SK-N-SH (cell line): ENCODE measurements around the gene OR2T35. TPM values are rescaled to one million over a fixed set of nuclear protein-coding genes. Genes with fewer than 3 reads are reported as not detected.

Experiments used
- CTCF ChIA-PET: fragments of 300-600, 350-600 bp; formaldehyde crosslinking; extraction: SDS; loops from one replicate; lab custom pipeline; 2021; lab: Yijun Ruan, JAX
- POLR2A ChIA-PET: fragments of 350-600 bp; sonication (Branson Sonifier 250); formaldehyde crosslinking; extraction: SDS; loops from one replicate; lab custom pipeline; 2020; ENCODE audit warnings: antibody characterized with exemption, inconsistent platforms; lab: Yijun Ruan, JAX
- DNase-seq: peaks from one replicate; pipeline ENCODE4 v3.0.0; 2012
- H2AFZ ChIP-seq: fragments of 200-600 bp; sonication (generic); 2 replicates; pipeline ENCODE4 v1.8.1; 2016; ENCODE audit warnings: antibody characterized with exemption, mild to moderate bottlenecking, low read depth
- H3F3A ChIP-seq: fragments of 200-600 bp; sonication (generic); replicated peaks from 2 replicates; pipeline ENCODE3; 2016; ENCODE audit warnings: antibody characterized with exemption, mild to moderate bottlenecking; ENCODE audit not compliant: insufficient read depth
- H3K27ac ChIP-seq, 2 experiments: fragments of 200-500 bp in 1 of 2; fragments of 200-600 bp in 1 of 2; sonication (Bioruptor generic) in 1 of 2; sonication (generic), shearing (Covaris generic) in 1 of 2; 2 replicates each; pipeline versions ENCODE4 v1.5.1 to v1.6.1; 2014 to 2016; ENCODE audit warnings: low read depth in 2 of 2, inconsistent platforms in 1 of 2, low read length in 1 of 2, mild to moderate bottlenecking in 1 of 2, mixed read lengths in 1 of 2
- H3K27me3 ChIP-seq: fragments of 200-600 bp; sonication (generic), shearing (Covaris generic); 2 replicates; pipeline ENCODE4 v1.6.1; 2016; ENCODE audit warnings: mixed run types; ENCODE audit not compliant: insufficient read depth
- H3K36me3 ChIP-seq, 2 experiments: fragments of 200-500 bp in 1 of 2; fragments of 200-600 bp in 1 of 2; sonication (Bioruptor generic) in 1 of 2; sonication (generic) in 1 of 2; replicated peaks in 1 of 2; 2 replicates each; pipeline versions ENCODE3 to v1.5.1; 2014 to 2016; ENCODE audit warnings: low read length in 1 of 2, mild to moderate bottlenecking in 1 of 2; ENCODE audit not compliant: insufficient read depth in 2 of 2, control insufficient read depth in 1 of 2
- H3K4me1 ChIP-seq, 2 experiments: fragments of 200-500 bp in 1 of 2; fragments of 200-600 bp in 1 of 2; sonication (Bioruptor generic) in 1 of 2; sonication (generic), shearing (Covaris generic) in 1 of 2; 2 replicates each; pipeline versions ENCODE4 v1.5.1 to v1.6.1; 2014 to 2016; ENCODE audit warnings: low read depth in 1 of 2, low read length in 1 of 2, mixed run types in 1 of 2; ENCODE audit not compliant: insufficient read depth in 2 of 2, control insufficient read depth in 1 of 2
- H3K4me2 ChIP-seq: fragments of 200-600 bp; sonication (generic), shearing (Covaris generic); 2 replicates; pipeline ENCODE4 v1.6.1; 2017; ENCODE audit warnings: mixed run types
- H3K4me3 ChIP-seq, 2 experiments: fragments of 200-500 bp in 1 of 2; fragments of 200-600 bp in 1 of 2; sonication (Bioruptor generic) in 1 of 2; sonication (generic), shearing (Covaris generic) in 1 of 2; 2 replicates each; pipeline versions ENCODE4 v1.5.1 to v1.8.1; 2014 to 2016; ENCODE audit warnings: low read depth in 2 of 2, inconsistent platforms in 1 of 2, low read length in 1 of 2, mild to moderate bottlenecking in 1 of 2, mixed read lengths in 1 of 2, moderate library complexity in 1 of 2
- H3K79me2 ChIP-seq: fragments of 200-600 bp; sonication (generic); 2 replicates; pipeline ENCODE4 v1.8.1; 2017; ENCODE audit warnings: mild to moderate bottlenecking; ENCODE audit not compliant: insufficient read depth
- H3K9ac ChIP-seq: fragments of 200-600 bp; sonication (generic); 2 replicates; pipeline ENCODE4 v1.6.1; 2017; ENCODE audit warnings: mixed run types
- H3K9me2 ChIP-seq: fragments of 200-600 bp; sonication (generic); 2 replicates; pipeline ENCODE4 v1.6.1; 2017; ENCODE audit warnings: mixed run types
- H3K9me3 ChIP-seq: fragments of 200-600 bp; sonication (generic); 2 replicates; pipeline ENCODE4 v1.6.1; 2017; ENCODE audit warnings: mixed run types, mild to moderate bottlenecking, moderate library complexity
- H4K20me1 ChIP-seq: fragments of 200-600 bp; sonication (generic); 2 replicates; pipeline ENCODE4 v1.6.1; 2017; ENCODE audit warnings: mild to moderate bottlenecking, mixed run types; ENCODE audit not compliant: insufficient read depth
- CHD2 ChIP-seq: fragments of 150-350 bp; IDR thresholded peaks from 2 replicates; pipeline ENCODE4 v1.6.1; 2018; ENCODE audit warnings: low read length; ENCODE audit not compliant: partially characterized antibody
- CTCF ChIP-seq: fragments of 200-600 bp; sonication (generic); IDR thresholded peaks from 2 replicates; pipeline ENCODE4 v1.6.1; 2017; ENCODE audit warnings: antibody characterized with exemption, mild to moderate bottlenecking, moderate library complexity
- EP300 ChIP-seq, 2 experiments: IDR thresholded peaks; 2 replicates each; pipeline versions ENCODE4 v1.4.0 to v1.6.1; 2012; ENCODE audit warnings: borderline replicate concordance in 1 of 2, low read depth in 1 of 2, low read length in 1 of 2
- FOXJ3 ChIP-seq: sonication (generic); formaldehyde crosslinking; IDR thresholded peaks from 2 replicates; pipeline ENCODE4 v1.5.1; 2020; ENCODE audit warnings: mild to moderate bottlenecking, missing genetic modification reagents
- GATA2 ChIP-seq: sonication (generic); formaldehyde crosslinking; IDR thresholded peaks from 2 replicates; pipeline ENCODE4 v1.5.0; 2020; ENCODE audit warnings: mild to moderate bottlenecking, missing genetic modification reagents
- JUND ChIP-seq: IDR thresholded peaks from 2 replicates; pipeline ENCODE4 v1.4.0; 2012
- PBX3 ChIP-seq: IDR thresholded peaks from 2 replicates; pipeline ENCODE4; 2012
- POLR2AphosphoS5 ChIP-seq: IDR thresholded peaks from 2 replicates; pipeline ENCODE4 v1.6.1; 2012; ENCODE audit warnings: low read depth, low read length
- RAD21 ChIP-seq: IDR thresholded peaks from 2 replicates; pipeline ENCODE4 v1.6.1; 2012; ENCODE audit warnings: mild to moderate bottlenecking, low read length
- RCOR1 ChIP-seq: fragments of 150-350 bp; IDR thresholded peaks from 2 replicates; pipeline ENCODE4 v1.6.1; 2017; ENCODE audit warnings: antibody characterized with exemption, low read length
- RFX5 ChIP-seq: IDR thresholded peaks from 2 replicates; pipeline ENCODE4 v1.6.1; 2012; ENCODE audit warnings: mild to moderate bottlenecking, improper control_type of control experiment, low read length
- TCF12 ChIP-seq: IDR thresholded peaks from 2 replicates; pipeline ENCODE4 v1.4.0; 2012
- YY1 ChIP-seq: IDR thresholded peaks from 2 replicates; pipeline ENCODE4 v1.4.0; 2012; ENCODE audit warnings: low read depth, mild to moderate bottlenecking
- WGBS: methylation state at CpG from one replicate; pipeline ENCODE4 v1.1.6; 2017; ENCODE audit warnings: low lambda C conversion rate; 5-methylcytosine and 5-hydroxymethylcytosine counted together
- polyA plus RNA-seq, 3 experiments: library from polyadenylated mRNA; depleted of rRNA; stranded (reverse); fragments of >200 nt; gene quantifications; 2 replicates each; pipeline ENCODE4 v1.2.3, GENCODE V29; 2012
- TF ChIP-seq, protein P1 (sequence below): IDR thresholded peaks from 2 replicates; pipeline ENCODE4 v1.6.1; 2012; ENCODE audit warnings: mild to moderate bottlenecking, low read depth, low read length, moderate library complexity

Gene OR2T35
- polyA plus RNA-seq, 1 of the 3 experiments (the other 2 are of a cell fraction): not detected

DNA sequence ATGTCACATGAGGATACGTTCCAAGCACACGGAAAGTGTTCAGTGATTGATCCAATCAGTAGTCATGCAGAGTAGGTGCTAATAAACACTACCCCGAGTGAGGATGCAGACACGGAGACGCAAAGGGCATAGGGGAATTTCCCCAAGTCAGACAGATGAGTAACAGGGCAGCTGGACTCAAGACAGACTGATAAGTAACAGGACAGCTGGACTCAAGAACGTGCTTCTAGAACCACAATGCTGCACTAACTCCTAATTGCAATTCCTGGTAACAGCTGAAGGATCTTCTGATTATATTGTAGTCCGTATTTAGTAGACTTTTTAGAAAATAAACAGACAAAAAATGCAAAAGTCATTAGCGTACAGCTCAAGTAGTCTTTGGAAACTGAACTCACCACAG lies 45.7 kb downstream of the OR2T35 start:
- no peak for DNase-seq
- 5% methylated on average over 8 of the region's 8 CpGs for WGBS
- H3K79me2 ChIP-seq: no peaks in the 10 kb centered on the region
- no peaks in the 10 kb centered on the region for H3F3A ChIP-seq
- no peak overlapping the region for H3K9ac ChIP-seq
- H3K27ac ChIP-seq: no peak overlapping the region
- no peak overlapping the region for H3K4me3 ChIP-seq
- no peaks in the 10 kb centered on the region for H3K27me3 ChIP-seq
- no peaks in the 10 kb centered on the region for H3K4me1 ChIP-seq
- POLR2A ChIA-PET: no interaction called here
- no peaks in the 10 kb centered on the region for H3K9me2 ChIP-seq
- TF ChIP-seq JUND (no peak), POLR2AphosphoS5 (no peak), CHD2 (no peak), EP300 (IDR thresholded peaks at IDR 0.05; ENCODE audit: borderline replicate concordance in 1 of 2, low read depth in 1 of 2, low read length in 1 of 2) (no peak), YY1 (no peak), RCOR1 (no peak), FOXJ3 (CRISPR knock-in tag) (no peak), RAD21 (no peak), TCF12 (no peak), RFX5 (no peak), CTCF (no peak), GATA2 (CRISPR knock-in tag) (no peak), PBX3 (no peak)
- TF ChIP-seq, protein P1, sequence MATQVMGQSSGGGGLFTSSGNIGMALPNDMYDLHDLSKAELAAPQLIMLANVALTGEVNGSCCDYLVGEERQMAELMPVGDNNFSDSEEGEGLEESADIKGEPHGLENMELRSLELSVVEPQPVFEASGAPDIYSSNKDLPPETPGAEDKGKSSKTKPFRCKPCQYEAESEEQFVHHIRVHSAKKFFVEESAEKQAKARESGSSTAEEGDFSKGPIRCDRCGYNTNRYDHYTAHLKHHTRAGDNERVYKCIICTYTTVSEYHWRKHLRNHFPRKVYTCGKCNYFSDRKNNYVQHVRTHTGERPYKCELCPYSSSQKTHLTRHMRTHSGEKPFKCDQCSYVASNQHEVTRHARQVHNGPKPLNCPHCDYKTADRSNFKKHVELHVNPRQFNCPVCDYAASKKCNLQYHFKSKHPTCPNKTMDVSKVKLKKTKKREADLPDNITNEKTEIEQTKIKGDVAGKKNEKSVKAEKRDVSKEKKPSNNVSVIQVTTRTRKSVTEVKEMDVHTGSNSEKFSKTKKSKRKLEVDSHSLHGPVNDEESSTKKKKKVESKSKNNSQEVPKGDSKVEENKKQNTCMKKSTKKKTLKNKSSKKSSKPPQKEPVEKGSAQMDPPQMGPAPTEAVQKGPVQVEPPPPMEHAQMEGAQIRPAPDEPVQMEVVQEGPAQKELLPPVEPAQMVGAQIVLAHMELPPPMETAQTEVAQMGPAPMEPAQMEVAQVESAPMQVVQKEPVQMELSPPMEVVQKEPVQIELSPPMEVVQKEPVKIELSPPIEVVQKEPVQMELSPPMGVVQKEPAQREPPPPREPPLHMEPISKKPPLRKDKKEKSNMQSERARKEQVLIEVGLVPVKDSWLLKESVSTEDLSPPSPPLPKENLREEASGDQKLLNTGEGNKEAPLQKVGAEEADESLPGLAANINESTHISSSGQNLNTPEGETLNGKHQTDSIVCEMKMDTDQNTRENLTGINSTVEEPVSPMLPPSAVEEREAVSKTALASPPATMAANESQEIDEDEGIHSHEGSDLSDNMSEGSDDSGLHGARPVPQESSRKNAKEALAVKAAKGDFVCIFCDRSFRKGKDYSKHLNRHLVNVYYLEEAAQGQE: no peak
- no peak overlapping the region for H3K4me2 ChIP-seq
- 0 out of 2 replicates have a peak overlapping the region, but pooled peaks have one; percentile 9 for H2AFZ ChIP-seq
- CTCF ChIA-PET: no interaction called here
- no peaks in the 10 kb centered on the region for H3K36me3 ChIP-seq
- no peaks in the 10 kb centered on the region for H3K9me3 ChIP-seq
- H4K20me1 ChIP-seq: no peaks in the 10 kb centered on the region
